Ecto neural progenitor cell (in vitro differentiated cells): ENCODE data around the gene EIF5AL1.
A peak's percentile ranks its signal among the peaks of the same experiment; 100 is the strongest.

Experiments
- DNase-seq: peaks from one replicate; pipeline ENCODE4 v3.0.0-alpha.2; 2018; ENCODE audit warnings: low spot score

EIF5AL1 gene

GRCh38 chr10:79559726-79560125 lies 47.4 kb downstream of the EIF5AL1 start:
- DNase-seq: no peak

- no peak for DNase-seq
Measured at GRCh38 chr10:79560160-79560709, 47.9 kb downstream of the EIF5AL1 start, which contains the start of gene SFTPA2. TSS of gene SFTPA2 (minus strand) at chr10:79560407. CDS start at chr10:79559483, 924 bp downstream.

- DNase-seq: no peak
Measured at GRCh38 chr10:79561257-79561656, 48.9 kb downstream of the EIF5AL1 start.

DNA sequence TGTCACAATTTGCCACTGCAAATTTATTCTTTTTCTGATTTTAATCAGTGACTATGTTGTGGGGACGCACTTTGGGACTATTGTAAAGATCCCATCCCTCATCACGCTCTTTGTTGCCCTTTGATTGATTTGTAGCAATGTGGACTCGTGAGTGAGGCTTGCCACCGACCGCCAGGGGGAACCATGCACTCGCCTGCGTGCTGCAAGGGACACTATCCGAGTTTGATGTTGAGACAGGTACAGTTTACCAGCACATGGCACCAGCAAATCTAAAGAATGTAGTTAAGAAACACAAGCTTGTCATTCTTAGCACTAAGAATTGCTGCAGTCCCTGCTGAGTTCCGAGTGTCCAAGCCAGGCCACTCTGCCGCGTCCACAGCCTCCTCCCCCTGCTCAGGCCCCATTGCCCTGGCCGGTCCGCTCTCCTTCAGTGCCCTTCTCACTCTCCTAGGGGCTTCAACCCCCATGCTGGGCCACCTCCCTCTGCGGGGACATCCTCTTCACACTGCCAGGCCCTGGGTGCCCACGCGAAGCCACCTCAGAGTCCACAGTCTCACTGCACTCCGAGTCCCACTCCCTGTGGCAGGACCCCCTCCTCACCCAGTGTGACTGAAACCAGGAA lies 49.9 kb downstream of the EIF5AL1 start:
- DNase-seq: peak; percentile 80

DNA sequence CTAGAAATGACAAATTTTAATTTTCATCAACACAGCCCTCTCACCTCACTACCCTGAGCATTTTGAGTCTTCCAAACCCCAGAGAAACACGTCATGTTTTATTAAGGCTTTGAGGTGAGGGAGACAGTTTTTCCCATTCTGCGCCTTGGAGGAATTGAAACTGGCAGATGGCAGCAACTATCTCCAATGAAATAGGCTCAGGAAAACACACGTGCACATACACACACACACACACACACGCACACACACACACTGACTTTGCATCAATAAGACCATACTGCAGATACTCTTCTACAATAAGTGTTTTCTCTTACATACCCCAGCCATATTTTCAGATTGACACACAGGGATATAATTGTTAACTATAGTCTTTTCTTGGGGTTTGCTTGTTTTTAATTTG lies 51.1 kb downstream of the EIF5AL1 start:
- DNase-seq: no peak
